Measurements from ENCODE around the gene PCDH11X. TPM values are rescaled to one million over a fixed set of nuclear protein-coding genes. Genes with fewer than 3 reads are reported as not detected.
"Not testable (repeated sequence)": the region's sequence is repeated elsewhere in the genome, so short reads cannot be mapped to it uniquely, and the experiment has no call there.

The PCDH11X gene
- total and polyA plus RNA-seq, 2 of the 4 experiments (the other 2 are of a cell fraction): under 0.01 to 0.02 TPM

DNA sequence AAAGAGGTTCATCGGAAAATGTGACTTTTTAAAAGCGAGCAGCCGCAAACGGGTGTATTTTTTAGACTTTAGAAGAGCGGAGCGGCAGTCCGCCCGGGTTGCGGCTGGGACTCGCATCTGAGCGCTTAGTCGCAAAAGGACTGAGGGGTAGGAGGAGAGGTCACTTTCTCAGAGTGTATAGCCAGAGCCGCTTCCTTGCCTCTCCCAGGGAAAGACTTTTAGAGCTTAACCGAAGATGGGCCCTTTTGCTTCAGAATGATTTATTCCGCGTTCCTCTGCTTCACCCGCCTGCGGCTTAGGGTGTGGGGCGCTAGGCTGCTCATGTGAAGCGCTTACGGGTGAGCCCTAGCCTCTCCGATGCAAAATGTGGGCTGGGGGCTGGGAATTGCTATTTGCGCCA is 1.5 kb downstream of the PCDH11X start:
- H3K18ac ChIP-seq (ENCODE audit: low read depth, low read length); POLR2A ChIA-PET (ENCODE audit: unreplicated experiment); dilution Hi-C loops (cut with HindIII; ENCODE audit: low sequenced_read_pairs, unreplicated experiment); H2BK20ac ChIP-seq (ENCODE audit: low read depth, low read length); H2BK5ac ChIP-seq (ENCODE audit: low read depth, low read length, poor library complexity, severe bottlenecking); H3K4ac ChIP-seq (ENCODE audit: low read depth, low read length); H3K9ac ChIP-seq (ENCODE audit: low read depth, low read length); intact Hi-C loops (cut with micrococcal nuclease); H2AK5ac ChIP-seq (ENCODE audit: low read depth, low read length); H4K8ac ChIP-seq (ENCODE audit: low read depth in 2 of 2, low read length in 2 of 2); H3K27me3 ChIP-seq (ENCODE audit: control insufficient read depth, insufficient read depth, low read length); H3K9me1 ChIP-seq (ENCODE audit: insufficient read depth, low read length); H3K36me3 ChIP-seq (ENCODE audit: control insufficient read depth, insufficient read depth, low read length); DNase-seq; H3K9me3 ChIP-seq (ENCODE audit: control insufficient read depth, insufficient read depth, low read length); in situ Hi-C loops (cut with MboI; ENCODE audit: low sequenced_read_pairs); H3K56ac ChIP-seq (ENCODE audit: extremely low read depth, insufficient read depth, low read length); H2AK9ac ChIP-seq (replicated peaks; ENCODE audit: low read depth, low read length, poor library complexity); H3K27ac ChIP-seq (ENCODE audit: insufficient read depth, low read length); H3K4me1 ChIP-seq (ENCODE audit: control insufficient read depth, insufficient read depth, low read length); H3K23ac ChIP-seq (ENCODE audit: low read depth, low read length); H3K4me3 ChIP-seq (ENCODE audit: insufficient read depth, low read depth, low read length); H3K14ac ChIP-seq (replicated peaks; ENCODE audit: low read depth, low read length); H3K4me2 ChIP-seq (ENCODE audit: low read depth, low read length); BruUV-seq (replicated peaks); H2BK15ac ChIP-seq (ENCODE audit: low read depth, low read length); H2AFZ ChIP-seq (replicated peaks; ENCODE audit: low read length, poor library complexity); H4K91ac ChIP-seq (ENCODE audit: insufficient read depth, low read depth, low read length); H4K20me1 ChIP-seq (ENCODE audit: insufficient read depth, low read length); H4K5ac ChIP-seq (ENCODE audit: low read depth, low read length); H3K79me1 ChIP-seq (ENCODE audit: low read depth in 1 of 2, low read length in 2 of 2); ATAC-seq (ENCODE audit: low read depth); H2BK120ac ChIP-seq (ENCODE audit: low read depth, low read length); CTCF ChIA-PET: not testable (repeated sequence)
- WGBS, 2 experiments (ENCODE audit: extremely low coverage in 2 of 2, insufficient read length in 1 of 2): 10% methylated on average over 2 of the region's 23 CpGs; no CpG with 5 or more reads in 1 of the 2 experiments

DNA sequence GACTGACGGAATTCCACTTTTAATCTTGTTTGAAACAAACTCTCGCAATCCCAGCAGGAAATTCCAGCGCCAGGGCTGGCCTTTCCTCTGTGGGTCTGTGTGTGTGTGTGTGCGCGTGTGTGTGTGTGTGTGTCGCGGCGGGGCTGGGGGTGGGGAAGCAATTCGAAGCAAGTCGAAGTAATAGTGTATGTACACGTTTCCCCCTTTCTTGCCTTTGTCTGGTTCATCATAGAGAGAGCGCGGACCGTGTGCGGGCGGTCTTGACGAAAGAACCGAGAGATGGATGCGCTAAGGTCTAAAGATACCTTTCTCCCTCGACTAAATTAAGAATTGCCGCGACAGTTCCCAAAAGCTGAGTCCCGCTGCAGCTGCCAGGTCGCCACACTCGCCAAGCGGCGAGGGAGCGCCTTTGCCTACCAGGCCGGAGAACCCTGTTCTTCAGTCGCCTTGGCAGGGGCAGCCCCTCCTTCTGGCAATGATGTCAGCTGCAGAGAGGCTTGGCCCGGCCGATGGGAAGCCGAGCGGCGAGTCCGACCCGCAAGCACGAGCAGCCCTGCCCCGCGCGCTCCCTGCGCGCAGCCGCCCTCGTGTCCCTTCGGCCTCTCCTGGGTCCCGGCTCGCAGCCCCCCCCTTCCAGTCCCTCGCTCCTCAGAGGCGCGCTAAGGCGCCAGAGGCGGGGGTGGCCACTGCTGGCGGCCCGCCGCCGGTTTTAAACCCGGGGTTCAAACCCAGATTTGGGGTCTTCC is 2.6 kb downstream of the PCDH11X start:
- dilution Hi-C loops (cut with HindIII; ENCODE audit: low sequenced_read_pairs, unreplicated experiment); POLR2A ChIA-PET (ENCODE audit: unreplicated experiment): not testable (repeated sequence)

More for the DNA sequence above, 2.6 kb downstream of the PCDH11X start:
- H4K91ac ChIP-seq (ENCODE audit: insufficient read depth, low read depth, low read length); DNase-seq; H3K4me2 ChIP-seq (ENCODE audit: low read depth, low read length); H2AK9ac ChIP-seq (replicated peaks; ENCODE audit: low read depth, low read length, poor library complexity); H3K4ac ChIP-seq (ENCODE audit: low read depth, low read length); H2BK5ac ChIP-seq (ENCODE audit: low read depth, low read length, poor library complexity, severe bottlenecking); H3K9me3 ChIP-seq (ENCODE audit: control insufficient read depth, insufficient read depth, low read length); in situ Hi-C loops (cut with MboI; ENCODE audit: low sequenced_read_pairs); H3K4me1 ChIP-seq (ENCODE audit: control insufficient read depth, insufficient read depth, low read length); H2AFZ ChIP-seq (replicated peaks; ENCODE audit: low read length, poor library complexity); H3K14ac ChIP-seq (replicated peaks; ENCODE audit: low read depth, low read length); H4K5ac ChIP-seq (ENCODE audit: low read depth, low read length); H2BK20ac ChIP-seq (ENCODE audit: low read depth, low read length); H2BK15ac ChIP-seq (ENCODE audit: low read depth, low read length); H3K27ac ChIP-seq (ENCODE audit: insufficient read depth, low read length); H3K18ac ChIP-seq (ENCODE audit: low read depth, low read length); BruUV-seq (replicated peaks); CTCF ChIA-PET; intact Hi-C loops (cut with micrococcal nuclease); H3K23ac ChIP-seq (ENCODE audit: low read depth, low read length); H4K8ac ChIP-seq (ENCODE audit: low read depth in 2 of 2, low read length in 2 of 2); H3K4me3 ChIP-seq (ENCODE audit: insufficient read depth, low read depth, low read length); H3K9me1 ChIP-seq (ENCODE audit: insufficient read depth, low read length); ATAC-seq (ENCODE audit: low read depth); H3K79me1 ChIP-seq (ENCODE audit: low read depth in 1 of 2, low read length in 2 of 2); H3K9ac ChIP-seq (ENCODE audit: low read depth, low read length); H2BK120ac ChIP-seq (ENCODE audit: low read depth, low read length); H3K36me3 ChIP-seq (ENCODE audit: control insufficient read depth, insufficient read depth, low read length); H3K27me3 ChIP-seq (ENCODE audit: control insufficient read depth, insufficient read depth, low read length); H2AK5ac ChIP-seq (ENCODE audit: low read depth, low read length); H4K20me1 ChIP-seq (ENCODE audit: insufficient read depth, low read length); H3K56ac ChIP-seq (ENCODE audit: extremely low read depth, insufficient read depth, low read length): not testable (repeated sequence)
- no CpG with 5 or more reads among the region's 58 CpGs for WGBS, 2 experiments (ENCODE audit: extremely low coverage in 2 of 2, insufficient read length in 1 of 2)
